GM19023 (cell line): ENCODE data around the gene NUAK1.

Experiments
- ATAC-seq: cut with Tn5 transposase; IDR thresholded peaks from one replicate; pipeline ENCODE4 v1.9.1; 2021; ENCODE audit warnings: mild to moderate bottlenecking, moderate library complexity; ENCODE audit not compliant: unreplicated experiment

The NUAK1 gene

GRCh38 chr12:106085213-106085612, 53.5 kb downstream of the NUAK1 start:
- ATAC-seq: no peak

DNA sequence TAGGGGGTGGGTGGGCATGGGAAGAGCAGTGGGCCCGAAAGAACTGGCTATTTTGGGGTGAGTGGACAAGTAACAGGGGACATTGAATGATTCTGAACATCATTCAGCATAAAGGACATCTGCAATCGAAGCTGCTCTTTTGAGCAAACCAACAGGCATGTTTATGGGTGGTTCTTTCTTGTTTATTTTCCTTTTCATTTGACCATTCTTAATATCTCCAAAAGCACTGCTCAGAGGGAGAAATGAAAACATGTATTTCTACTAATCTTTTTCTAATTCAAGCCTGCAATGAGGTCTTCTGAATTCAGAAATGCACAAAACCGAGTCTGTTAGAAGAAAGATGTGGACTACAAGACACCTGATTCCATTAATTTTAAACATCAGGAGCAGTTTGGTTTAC, 54.0 kb downstream of the NUAK1 start:
- ATAC-seq: no peak

DNA sequence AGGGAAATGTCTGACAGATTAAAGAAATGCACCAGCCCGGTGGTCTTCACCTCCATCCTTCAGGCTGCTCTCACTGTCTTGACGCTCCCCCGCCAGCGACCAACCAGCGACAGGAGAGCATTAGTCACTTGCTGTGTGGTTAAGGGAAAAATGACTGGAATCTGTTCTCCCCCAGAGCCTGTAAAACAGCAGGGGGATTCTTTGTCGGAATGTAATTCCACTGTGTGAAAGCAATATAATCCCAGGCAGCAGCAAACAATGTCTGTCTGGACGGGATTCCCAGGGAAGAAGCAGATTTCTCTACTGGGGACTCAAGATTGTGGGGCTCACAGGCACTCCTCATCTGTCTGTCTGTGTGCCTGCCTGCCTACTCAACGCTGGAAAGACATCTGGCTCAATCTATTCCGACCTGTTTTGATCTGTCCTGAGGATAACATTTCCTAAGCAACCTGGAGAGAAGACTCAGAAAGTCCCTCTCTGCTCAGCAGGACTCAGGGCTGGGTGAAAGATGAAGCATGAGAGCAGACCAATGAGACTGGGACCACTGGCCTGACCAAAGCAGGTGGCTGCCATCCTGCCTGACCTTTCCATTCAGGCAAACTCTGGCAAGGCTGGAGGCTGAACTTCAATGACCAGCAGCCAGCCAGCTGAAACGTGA, 54.6 kb downstream of the NUAK1 start:
- ATAC-seq: no peak

DNA sequence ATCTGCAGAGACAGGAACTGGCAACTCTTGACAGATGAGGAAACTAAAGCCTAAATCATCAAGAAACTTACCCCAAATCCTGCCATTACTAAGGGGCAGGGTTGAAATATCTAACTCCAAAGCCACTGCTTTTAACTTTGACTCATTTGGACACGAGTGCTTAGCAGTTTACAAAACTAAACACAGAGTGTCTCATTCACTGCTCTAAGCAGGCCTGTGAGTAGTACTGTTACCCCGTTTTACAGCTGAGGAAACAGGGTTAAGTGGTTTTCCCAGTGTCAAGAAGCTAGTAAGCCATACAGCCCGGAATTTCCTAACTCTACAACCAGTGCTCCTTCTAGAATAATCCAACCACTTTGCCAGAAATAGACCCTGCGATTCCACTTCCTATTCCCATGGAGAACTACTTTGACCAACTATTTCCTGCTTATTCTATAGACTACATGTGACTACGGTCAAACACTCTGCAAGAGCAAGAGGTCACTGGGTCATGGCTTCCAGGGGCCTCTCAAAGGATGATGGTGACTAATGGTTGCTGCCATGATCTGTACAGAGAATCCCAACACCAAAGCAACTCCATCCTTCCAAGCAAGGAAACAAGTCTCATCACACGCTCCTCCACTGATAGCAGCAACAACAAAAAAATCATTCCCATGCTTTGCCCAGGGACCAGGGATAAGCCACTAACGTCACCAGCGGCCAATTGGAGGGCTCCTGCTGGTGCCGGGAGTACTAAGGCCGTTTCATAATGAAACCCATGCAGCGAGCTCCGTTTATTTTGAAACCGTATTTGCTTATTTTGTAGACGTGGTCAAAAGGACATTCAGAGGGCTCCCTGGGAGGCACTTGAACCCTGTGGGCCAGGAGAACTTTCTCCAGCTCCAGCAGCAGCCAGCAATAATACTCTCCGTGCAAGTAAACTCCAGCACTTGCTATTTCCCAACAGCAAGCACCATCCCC, 56.3 kb downstream of the NUAK1 start:
- no peak for ATAC-seq

- ATAC-seq: no peak
Measured at GRCh38 chr12:106081606-106082005, 57.1 kb downstream of the NUAK1 start.

GRCh38 chr12:106080791-106081170, 58.0 kb downstream of the NUAK1 start:
- ATAC-seq: no peak

DNA sequence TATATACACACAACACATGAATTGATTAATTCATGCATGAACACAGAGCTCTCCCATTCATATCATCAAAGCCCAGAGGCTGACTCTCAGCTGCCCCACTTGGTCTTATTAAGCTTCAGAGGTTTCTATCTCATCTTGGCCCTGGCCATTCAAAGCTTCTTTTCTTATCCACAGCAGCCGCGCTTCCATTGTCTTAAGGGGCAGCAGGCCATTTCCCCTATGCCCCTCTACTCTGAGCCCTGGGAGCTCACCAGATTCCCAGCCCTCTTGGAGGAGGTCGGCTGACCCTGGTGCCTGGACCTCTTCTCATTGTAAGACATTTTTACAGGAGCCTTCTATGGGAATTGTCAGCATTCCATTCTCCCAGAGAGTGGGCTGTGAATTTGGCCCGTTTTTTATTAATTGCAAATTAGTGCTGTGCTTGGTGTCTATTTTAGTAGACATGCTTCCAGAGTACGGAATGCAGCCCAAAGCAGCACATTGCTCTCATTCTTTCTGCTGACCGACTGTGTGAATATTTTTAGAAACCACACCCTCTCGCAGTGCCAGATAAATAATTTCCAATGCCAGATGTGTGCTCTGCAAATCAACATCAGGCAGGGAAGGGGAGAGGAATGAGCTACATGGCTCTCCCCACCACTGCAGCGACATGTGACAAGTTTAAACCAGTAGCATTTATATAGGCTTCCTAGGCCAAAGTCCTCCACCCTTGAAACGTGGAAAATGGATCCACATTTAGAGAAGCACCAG, 58.5 kb downstream of the NUAK1 start:
- no peak for ATAC-seq

DNA sequence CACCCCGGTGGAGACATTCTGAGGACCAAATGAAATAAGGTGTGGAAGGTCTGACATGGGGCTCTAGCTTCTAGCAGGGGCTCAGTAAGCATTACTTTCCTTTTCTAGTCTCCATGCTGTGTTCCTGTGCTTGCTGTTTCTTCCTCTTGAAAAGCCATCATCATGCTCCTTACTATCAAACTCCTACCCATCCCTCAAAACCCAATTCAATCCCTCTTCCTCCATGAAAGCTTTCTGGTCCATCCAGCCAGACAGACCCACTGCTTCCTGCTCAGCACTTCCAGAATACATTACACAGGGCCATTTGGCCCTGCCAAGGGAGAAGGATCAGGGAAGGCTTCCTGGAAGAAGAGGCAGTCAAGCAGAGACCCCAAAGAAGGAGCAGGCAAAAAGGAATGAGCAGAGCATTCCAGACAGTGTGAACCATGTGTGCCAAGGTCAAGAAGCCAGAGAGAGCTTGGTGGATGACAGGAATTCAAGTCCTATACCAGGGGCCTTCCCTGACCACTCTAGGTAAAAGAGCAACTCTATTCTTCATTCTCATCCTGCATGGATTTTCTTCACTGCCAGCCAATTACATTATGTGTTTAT, 59.5 kb downstream of the NUAK1 start:
- no peak for ATAC-seq

GRCh38 chr12:106078358-106079010, 60.3 kb downstream of the NUAK1 start:
- ATAC-seq: no peak

DNA sequence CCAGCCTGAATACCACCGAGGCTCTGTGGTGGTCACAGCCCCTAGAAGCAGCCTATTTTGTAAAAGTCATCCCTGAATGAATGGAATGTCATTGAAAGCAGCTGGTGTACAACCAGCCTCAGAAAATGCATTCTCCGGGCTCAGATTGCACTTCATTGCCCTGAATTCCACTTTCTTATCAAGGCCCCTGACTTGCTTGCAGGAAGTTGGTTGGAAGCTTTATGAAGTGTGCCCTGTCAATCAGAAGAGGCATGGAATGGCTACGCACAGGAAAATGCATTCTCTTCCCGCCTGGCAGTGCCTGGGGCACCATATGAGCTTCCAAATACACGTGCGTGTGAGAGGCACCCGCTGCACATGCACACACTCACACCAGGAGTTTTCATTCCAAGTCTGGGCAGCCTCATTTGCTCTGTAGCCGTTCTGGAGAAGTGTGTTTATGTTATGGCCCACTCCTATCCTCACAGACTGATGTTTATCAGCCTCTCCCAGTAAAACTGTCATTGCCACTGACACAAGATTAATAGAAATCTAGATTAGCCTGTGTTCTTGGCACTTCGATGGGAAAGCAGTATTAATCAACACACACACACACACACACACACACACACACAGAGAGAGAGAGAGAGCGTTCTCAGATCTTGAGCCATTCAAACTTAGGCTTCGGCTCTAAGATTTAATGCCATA, 63.9 kb downstream of the NUAK1 start:
- ATAC-seq: no peak

- no peak for ATAC-seq
Measured at GRCh38 chr12:106074361-106074705, 64.4 kb downstream of the NUAK1 start.

GRCh38 chr12:106073179-106073578, 65.6 kb downstream of the NUAK1 start:
- no peak for ATAC-seq

DNA sequence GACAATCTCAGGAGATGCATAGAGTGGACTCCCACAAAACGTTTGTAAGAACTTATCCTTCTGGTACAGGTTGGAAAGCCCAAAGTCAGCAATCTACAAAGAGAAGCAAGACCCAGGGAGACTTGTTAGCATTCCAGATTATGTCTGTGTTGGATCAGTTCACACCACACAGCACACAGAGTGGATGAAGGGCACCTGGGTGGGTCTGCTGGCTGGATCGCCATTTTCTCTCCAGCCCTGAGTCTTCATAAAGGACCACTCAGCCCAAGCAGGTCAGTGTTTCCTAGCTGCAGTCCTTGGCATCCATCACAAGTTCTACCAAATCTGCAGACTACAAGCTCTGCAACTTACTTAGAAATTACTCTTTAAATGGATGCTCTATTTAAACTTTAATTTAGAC, 66.0 kb downstream of the NUAK1 start:
- no peak for ATAC-seq

DNA sequence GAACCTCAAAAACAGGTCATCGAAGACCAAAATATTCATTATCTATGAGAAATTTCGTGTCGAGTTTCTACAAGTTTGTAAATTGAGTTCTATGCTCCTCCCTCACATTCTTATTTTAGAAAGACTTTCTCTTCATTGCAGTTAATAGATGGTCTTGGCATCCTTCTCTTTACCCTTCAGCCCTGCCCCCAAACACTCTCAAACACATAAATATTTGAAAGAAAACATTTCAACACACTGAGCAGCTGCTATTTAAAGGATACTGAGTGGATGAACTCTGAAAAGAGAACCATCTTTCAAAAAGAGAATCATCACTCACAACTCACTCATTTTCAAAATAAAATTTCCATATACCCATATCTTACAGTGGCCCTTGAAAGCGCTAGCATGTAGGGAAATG, 67.1 kb downstream of the NUAK1 start:
- no peak for ATAC-seq

DNA sequence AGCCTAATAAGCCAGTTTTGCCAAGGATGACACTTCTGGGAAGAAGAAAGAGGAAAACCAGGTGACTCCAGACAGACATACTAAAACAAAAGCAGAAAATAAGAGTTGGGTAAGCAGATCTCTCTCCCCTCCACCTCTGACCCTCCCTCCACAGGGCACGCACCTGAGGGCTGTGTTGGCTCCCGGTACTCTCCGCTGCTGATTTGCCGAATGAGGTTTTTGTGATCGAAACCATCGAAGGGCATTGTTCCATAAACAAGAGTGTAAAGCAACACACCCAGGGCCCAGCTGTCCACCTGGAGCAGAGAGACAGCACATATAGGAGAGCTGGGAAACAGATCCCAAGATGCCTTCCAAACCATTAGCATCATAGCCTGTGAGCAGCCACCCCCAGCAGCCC, 68.1 kb downstream of the NUAK1 start:
- ATAC-seq: no peak

- ATAC-seq: no peak
Measured at GRCh38 chr12:106070147-106070546, 68.6 kb downstream of the NUAK1 start.

DNA sequence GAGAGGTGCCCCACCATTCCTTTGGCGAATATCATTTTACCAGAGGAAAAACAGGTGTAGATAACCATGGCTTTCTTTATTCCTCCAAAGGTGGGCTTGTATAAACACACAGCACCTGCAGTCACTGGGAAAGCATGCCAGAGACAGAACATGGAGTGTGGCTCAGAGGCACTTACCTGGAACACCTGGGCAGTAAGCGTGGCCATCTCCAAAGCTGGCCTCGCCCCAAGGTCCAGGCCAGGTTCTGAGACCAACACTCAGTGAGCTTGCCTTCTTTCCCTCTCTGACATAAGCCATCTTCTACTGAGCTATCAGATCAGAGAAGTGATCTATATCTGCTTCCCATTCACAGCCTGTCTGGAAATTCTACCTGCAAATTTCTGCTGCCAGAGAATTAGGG, 70.5 kb downstream of the NUAK1 start:
- no peak for ATAC-seq

- no peak for ATAC-seq
Measured at GRCh38 chr12:106067606-106068205, 71.0 kb downstream of the NUAK1 start.

DNA sequence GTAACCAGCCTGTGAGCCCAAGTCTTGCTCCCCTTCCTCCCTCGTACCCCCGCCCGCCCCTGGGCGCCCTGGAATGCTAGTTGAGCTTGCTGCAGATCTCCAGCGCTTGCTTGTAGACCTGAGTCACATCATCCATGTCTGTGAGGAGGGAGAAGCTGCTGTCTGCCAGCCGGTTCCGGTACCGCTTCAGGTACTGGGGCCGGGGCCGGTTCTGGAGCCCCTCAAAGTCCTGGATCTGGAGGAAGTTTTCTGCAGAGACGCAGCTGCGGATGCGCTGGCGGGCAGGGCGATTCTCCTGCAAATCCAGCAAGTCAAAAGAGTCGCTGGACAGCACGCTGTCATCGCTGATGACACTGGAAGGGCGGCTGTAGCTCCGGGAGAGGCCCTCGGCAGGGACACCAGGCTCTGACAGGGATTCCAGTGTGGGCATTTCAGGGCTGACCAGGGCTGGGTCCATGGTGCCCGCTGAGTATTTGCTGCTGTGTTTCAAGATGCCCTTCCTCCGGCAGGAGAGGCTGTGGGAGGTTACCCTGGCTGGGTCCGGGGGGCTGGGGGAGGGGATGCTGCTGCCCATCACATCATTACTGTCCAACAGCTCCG, 71.9 kb downstream of the NUAK1 start:
- ATAC-seq: no peak
